ENCODE measurements around the gene ARMC2.

ARMC2 gene

GRCh38 chr6:108869876-108870275 is 21.7 kb downstream of the ARMC2 start:
- no peak for DNase-seq (ENCODE audit: low read depth)
- no peak for TF ChIP-seq CTCF (IDR thresholded peaks at IDR 0.05; ENCODE audit: control insufficient read depth, extremely low read depth, insufficient read depth)
- H3K4me3 ChIP-seq (ENCODE audit: low read depth, low read length): no peak overlapping the region

GRCh38 chr6:108870357-108870756 is 22.1 kb downstream of the ARMC2 start:
- H3K4me3 ChIP-seq (ENCODE audit: low read depth, low read length): no peak overlapping the region
- TF ChIP-seq CTCF (IDR thresholded peaks at IDR 0.05; ENCODE audit: control insufficient read depth, extremely low read depth, insufficient read depth): no peak
- DNase-seq (ENCODE audit: low read depth): no peak

- TF ChIP-seq CTCF (IDR thresholded peaks at IDR 0.05; ENCODE audit: control insufficient read depth, extremely low read depth, insufficient read depth): no peak
- H3K4me3 ChIP-seq (ENCODE audit: low read depth, low read length): no peak overlapping the region
These were observed 23.9 kb downstream of the ARMC2 start for GRCh38 chr6:108872141-108872557.

GRCh38 chr6:108872575-108872974 is 24.4 kb downstream of the ARMC2 start:
- DNase-seq (ENCODE audit: low read depth): no peak
- no peak for TF ChIP-seq CTCF (IDR thresholded peaks at IDR 0.05; ENCODE audit: control insufficient read depth, extremely low read depth, insufficient read depth)

More at GRCh38 chr6:108872141-108872557, 23.9 kb downstream of the ARMC2 start:
- DNase-seq (ENCODE audit: low read depth): no peak

GRCh38 chr6:108873251-108873650 is 25.0 kb downstream of the ARMC2 start:
- no peak for TF ChIP-seq CTCF (IDR thresholded peaks at IDR 0.05; ENCODE audit: control insufficient read depth, extremely low read depth, insufficient read depth)
- DNase-seq (ENCODE audit: low read depth): no peak
- no peak overlapping the region for H3K4me3 ChIP-seq (ENCODE audit: low read depth, low read length)

More at GRCh38 chr6:108872575-108872974, 24.4 kb downstream of the ARMC2 start:
- no peak overlapping the region for H3K4me3 ChIP-seq (ENCODE audit: low read depth, low read length)

GRCh38 chr6:108873971-108874370 is 25.7 kb downstream of the ARMC2 start:
- no peak for TF ChIP-seq CTCF (IDR thresholded peaks at IDR 0.05; ENCODE audit: control insufficient read depth, extremely low read depth, insufficient read depth)
- no peak overlapping the region for H3K4me3 ChIP-seq (ENCODE audit: low read depth, low read length)
- no peak for DNase-seq (ENCODE audit: low read depth)

GRCh38 chr6:108874470-108875160 is 26.4 kb downstream of the ARMC2 start:
- no peak for DNase-seq (ENCODE audit: low read depth)
- TF ChIP-seq CTCF (IDR thresholded peaks at IDR 0.05; ENCODE audit: control insufficient read depth, extremely low read depth, insufficient read depth): no peak
- no peak overlapping the region for H3K4me3 ChIP-seq (ENCODE audit: low read depth, low read length)

Data from LNCaP clone FGC (cell line).